ENCODE data around the gene IQGAP3.

GRCh38 chr1:156547434-156547833, 24.9 kb downstream of the IQGAP3 start:
- TF ChIP-seq, protein P1, sequence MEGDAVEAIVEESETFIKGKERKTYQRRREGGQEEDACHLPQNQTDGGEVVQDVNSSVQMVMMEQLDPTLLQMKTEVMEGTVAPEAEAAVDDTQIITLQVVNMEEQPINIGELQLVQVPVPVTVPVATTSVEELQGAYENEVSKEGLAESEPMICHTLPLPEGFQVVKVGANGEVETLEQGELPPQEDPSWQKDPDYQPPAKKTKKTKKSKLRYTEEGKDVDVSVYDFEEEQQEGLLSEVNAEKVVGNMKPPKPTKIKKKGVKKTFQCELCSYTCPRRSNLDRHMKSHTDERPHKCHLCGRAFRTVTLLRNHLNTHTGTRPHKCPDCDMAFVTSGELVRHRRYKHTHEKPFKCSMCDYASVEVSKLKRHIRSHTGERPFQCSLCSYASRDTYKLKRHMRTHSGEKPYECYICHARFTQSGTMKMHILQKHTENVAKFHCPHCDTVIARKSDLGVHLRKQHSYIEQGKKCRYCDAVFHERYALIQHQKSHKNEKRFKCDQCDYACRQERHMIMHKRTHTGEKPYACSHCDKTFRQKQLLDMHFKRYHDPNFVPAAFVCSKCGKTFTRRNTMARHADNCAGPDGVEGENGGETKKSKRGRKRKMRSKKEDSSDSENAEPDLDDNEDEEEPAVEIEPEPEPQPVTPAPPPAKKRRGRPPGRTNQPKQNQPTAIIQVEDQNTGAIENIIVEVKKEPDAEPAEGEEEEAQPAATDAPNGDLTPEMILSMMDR (IDR thresholded peaks at IDR 0.05), result no peak
- TF ChIP-seq POLR2A (IDR thresholded peaks at IDR 0.05), result no peak

Data from uterus (tissue), 2 donors.